ENCODE measurements around the gene MAD2L2.

GRCh38 chr1:11649624-11650330 lies 31.2 kb downstream of the MAD2L2 start:
- no peak for TF ChIP-seq CTCF (conservative IDR thresholded peaks at IDR 0.05 in 1 of 2, IDR thresholded peaks at IDR 0.05 in 1 of 2; ENCODE audit: low read depth in 1 of 2, low read length in 2 of 2)
- TF ChIP-seq EZH2 (IDR thresholded peaks at IDR 0.05; ENCODE audit: low read length, missing control alignments): no peak

Data from fibroblast of lung (primary cell).